Small intestine (tissue), 7 donors: Measurements from ENCODE around the gene FOS. TPM values are rescaled to one million over a fixed set of nuclear protein-coding genes. Genes with fewer than 3 reads are reported as not detected.

Experiments
- DNase-seq, 2 donors: peaks; one replicate each; pipeline versions ENCODE4 v3.0.0 to v3.0.0-alpha.2; 2013
- FAIRE-seq: peaks from 2 replicates; lab custom pipeline; 2012; peaks lifted over from hg19 to GRCh38; lab: Jason Lieb, UNC
- H3K27ac ChIP-seq, 3 donors: one replicate each; pipeline ENCODE4 v1.5.1; 2013; ENCODE audit warnings: low read length in 2 of 3, mild to moderate bottlenecking in 2 of 3, control low read depth in 1 of 3, inconsistent platforms in 1 of 3, low read depth in 1 of 3, moderate library complexity in 1 of 3
- H3K27me3 ChIP-seq, 3 donors: one replicate each; pipeline ENCODE4 v1.6.1; 2013; ENCODE audit warnings: low read length in 3 of 3, inconsistent platforms in 1 of 3; ENCODE audit not compliant: control insufficient read depth in 3 of 3, insufficient read depth in 3 of 3
- H3K36me3 ChIP-seq, 3 donors: one replicate each; pipeline ENCODE4 v1.6.1; 2013; ENCODE audit warnings: low read length in 3 of 3, inconsistent platforms in 1 of 3, low read depth in 1 of 3, mild to moderate bottlenecking in 1 of 3, moderate library complexity in 1 of 3; ENCODE audit not compliant: control insufficient read depth in 3 of 3, insufficient read depth in 2 of 3
- H3K4me1 ChIP-seq, 3 donors: one replicate each; pipeline ENCODE4 v1.6.1; 2013; ENCODE audit warnings: low read length in 2 of 3, inconsistent platforms in 1 of 3, low read depth in 1 of 3, mild to moderate bottlenecking in 1 of 3, moderate library complexity in 1 of 3; ENCODE audit not compliant: control insufficient read depth in 3 of 3, insufficient read depth in 2 of 3
- H3K4me3 ChIP-seq, 3 donors: one replicate each; pipeline ENCODE4 v1.5.1; 2013; ENCODE audit warnings: low read length in 3 of 3, control low read depth in 1 of 3, inconsistent platforms in 1 of 3, low read depth in 1 of 3, mild to moderate bottlenecking in 1 of 3, moderate library complexity in 1 of 3
- H3K9me3 ChIP-seq, 2 donors: one replicate each; pipeline ENCODE4 v1.6.1; 2013; ENCODE audit warnings: low read depth in 1 of 2, low read length in 1 of 2; ENCODE audit not compliant: control insufficient read depth in 2 of 2, insufficient read depth in 1 of 2
- WGBS, 3 donors: extraction: QIAGEN DNeasy Blood & Tissue Kit; methylation state at CpG; one replicate each; pipeline ENCODE4 v1.1.7; 2013; 5-methylcytosine and 5-hydroxymethylcytosine counted together
- polyA plus RNA-seq, 4 donors: library from polyadenylated mRNA; stranded (reverse) in 3 of 4; unstranded in 1 of 4; fragments of 200-250 nt in 3 of 4; fragments of 120-200 nt in 1 of 4; gene quantifications; one replicate each; pipeline versions ENCODE4 v1.2.1 to v1.2.3, GENCODE V29; 2013
- donor health status: healthy with polysubstance abuse.
- donor health status: control.
- donor health status: control.
- donor health status: Bipolar disorder and iron deficiency.
- donor health status: healthy.

The FOS gene
- polyA plus RNA-seq, 4 donors: 71.6 to 1,102 (median 240) TPM

DNA sequence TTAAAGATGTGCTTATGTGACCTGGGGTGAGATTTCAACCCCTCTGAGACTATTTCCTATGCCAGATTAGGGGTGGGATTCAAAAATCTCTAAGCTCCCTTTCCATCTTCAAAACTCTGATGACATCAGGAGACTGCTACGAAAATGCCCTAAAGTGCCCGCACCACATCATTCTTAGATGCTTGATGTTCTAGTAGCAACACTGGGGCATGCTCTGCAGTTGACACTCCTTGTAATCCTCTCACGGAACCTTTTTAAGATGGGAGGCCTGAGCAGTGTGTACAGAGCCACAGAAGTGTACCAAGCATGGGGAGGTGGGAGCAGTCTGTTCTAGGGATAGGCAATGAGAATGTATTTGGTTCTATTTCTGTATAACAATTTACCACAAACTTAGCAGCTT, 12.2 kb downstream of the FOS start:
- H3K9me3 ChIP-seq: no peaks in the 10 kb centered on the region
- H3K36me3 ChIP-seq: no peaks in the 10 kb centered on the region
- H3K27me3 ChIP-seq: no peaks in the 10 kb centered on the region
- H3K4me1 ChIP-seq: peaks cover 0 to 29% (median 8%) of the 10 kb centered on the region in 3 donors
- 89 to 90% (median 90%) methylated on average over 3 of the region's 3 CpGs for WGBS, 3 donors
- no peak overlapping the region for H3K4me3 ChIP-seq
- DNase-seq: no peak
- no peak overlapping the region for H3K27ac ChIP-seq
- FAIRE-seq: no peak

- H3K9me3 ChIP-seq: no peaks in the 10 kb centered on the region
- no peak overlapping the region for H3K27ac ChIP-seq
- FAIRE-seq (no peak), DNase-seq (no peak)
- no peak overlapping the region for H3K4me3 ChIP-seq
- no peaks in the 10 kb centered on the region for H3K27me3 ChIP-seq
- H3K4me1 ChIP-seq: peaks cover 0 to 26% (median 8%) of the 10 kb centered on the region in 3 donors
- no peaks in the 10 kb centered on the region for H3K36me3 ChIP-seq
- WGBS, 3 donors: 82 to 93% (median 85%) methylated on average over 5 of the region's 5 CpGs
Measured at GRCh38 chr14:75291331-75291730, 12.7 kb downstream of the FOS start.

- WGBS, 3 donors: 81 to 90% (median 86%) methylated on average over 9 of the region's 9 CpGs
- Histone ChIP-seq H3K36me3 (no peaks in the 10 kb centered on the region), H3K9me3 (no peaks in the 10 kb centered on the region), H3K4me3 (no peak overlapping the region), H3K27me3 (no peaks in the 10 kb centered on the region), H3K4me1 (peaks cover 0 to 22% (median 8%) of the 10 kb centered on the region in 3 donors), H3K27ac (no peak overlapping the region)
- no peak for DNase-seq
- FAIRE-seq: no peak
Measured at GRCh38 chr14:75292101-75292563, 13.5 kb downstream of the FOS start.

GRCh38 chr14:75292886-75293285, 14.3 kb downstream of the FOS start:
- H3K4me3 ChIP-seq: no peak overlapping the region
- FAIRE-seq (no peak), DNase-seq (no peak)
- peaks cover 0 to 22% (median 8%) of the 10 kb centered on the region in 3 donors for H3K4me1 ChIP-seq
- WGBS, 3 donors: 95 to 98% (median 97%) methylated on average over 7 of the region's 7 CpGs
- H3K36me3 ChIP-seq: no peaks in the 10 kb centered on the region
- no peaks in the 10 kb centered on the region for H3K27me3 ChIP-seq
- no peaks in the 10 kb centered on the region for H3K9me3 ChIP-seq
- H3K27ac ChIP-seq: peak overlapping the region in 2 of 3 donors; percentile 95 to 98

GRCh38 chr14:75293920-75294648, 15.5 kb downstream of the FOS start:
- peaks cover 0 to 27% (median 12%) of the 10 kb centered on the region in 3 donors for H3K4me1 ChIP-seq
- WGBS, 3 donors: 0 to 1% (median 0%) methylated on average over 45 to 59 of the region's 59 CpGs
- H3K4me3 ChIP-seq: peak overlapping the region; percentile 28 to 66 (median 58)
- peak overlapping the region; percentile 95 to 98 (median 97) for H3K27ac ChIP-seq
- no peaks in the 10 kb centered on the region for H3K27me3 ChIP-seq
- no peaks in the 10 kb centered on the region for H3K36me3 ChIP-seq
- no peaks in the 10 kb centered on the region for H3K9me3 ChIP-seq
- FAIRE-seq (no peak), DNase-seq (peak; percentile 98 to 100)

DNA sequence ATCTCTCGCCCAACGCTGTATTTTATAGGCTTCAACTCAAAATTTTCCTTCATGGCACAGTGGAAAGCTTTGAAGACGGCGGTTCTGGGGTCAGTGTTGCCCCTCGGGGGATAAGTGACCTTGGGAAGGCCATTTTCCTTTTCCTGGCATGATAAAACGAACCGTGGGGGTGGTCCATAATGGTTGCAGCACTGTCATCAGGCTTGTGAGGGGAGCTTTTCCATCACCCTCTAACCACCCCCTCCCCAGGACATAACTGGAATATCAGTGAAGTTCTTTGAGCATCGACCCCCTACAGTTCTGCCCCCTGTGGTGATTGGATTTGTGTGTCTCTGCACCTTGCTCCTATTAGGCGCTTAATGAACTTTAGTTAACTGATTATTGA, 16.0 kb downstream of the FOS start:
- WGBS, 3 donors: 1 to 2% (median 1%) methylated on average over 9 of the region's 9 CpGs
- FAIRE-seq (no peak), DNase-seq (no peak)
- peaks cover 0 to 33% (median 12%) of the 10 kb centered on the region in 3 donors for H3K4me1 ChIP-seq
- H3K36me3 ChIP-seq: no peaks in the 10 kb centered on the region
- peak overlapping the region; percentile 95 to 98 (median 97) for H3K27ac ChIP-seq
- H3K9me3 ChIP-seq: no peaks in the 10 kb centered on the region
- no peaks in the 10 kb centered on the region for H3K27me3 ChIP-seq
- peak overlapping the region; percentile 28 to 66 (median 58) for H3K4me3 ChIP-seq

DNA sequence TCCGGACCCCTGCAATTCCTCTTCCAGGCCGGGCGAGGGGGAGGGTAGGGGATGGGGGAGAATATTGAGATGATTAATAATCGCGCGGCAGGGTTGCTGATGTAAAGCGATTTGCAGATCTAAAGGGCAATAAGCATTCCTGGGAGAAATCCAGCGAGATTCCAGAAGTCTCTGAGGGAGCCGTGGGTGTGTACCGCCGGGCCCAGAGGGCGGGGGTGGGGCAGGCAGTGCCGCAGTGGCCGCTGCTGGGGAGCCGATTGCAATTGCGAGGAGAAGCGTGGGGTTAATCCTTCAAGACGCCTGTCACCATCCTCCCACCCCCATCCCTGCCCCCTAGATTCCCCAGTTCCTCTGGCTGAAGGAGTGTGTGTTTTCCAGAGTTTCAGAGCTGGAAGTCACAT, 16.4 kb downstream of the FOS start:
- H3K9me3 ChIP-seq: no peaks in the 10 kb centered on the region
- DNase-seq: peak; percentile 90
- H3K4me1 ChIP-seq: peaks cover 0 to 35% (median 12%) of the 10 kb centered on the region in 3 donors
- WGBS, 3 donors: 1 to 2% (median 2%) methylated on average over 17 to 18 of the region's 18 CpGs
- peak overlapping the region; percentile 95 to 98 (median 97) for H3K27ac ChIP-seq
- H3K27me3 ChIP-seq: no peaks in the 10 kb centered on the region
- H3K4me3 ChIP-seq: peak overlapping the region in 2 of 3 donors; percentile 58 to 66
- no peaks in the 10 kb centered on the region for H3K36me3 ChIP-seq
- FAIRE-seq: no peak

- WGBS, 3 donors: 3 to 4% (median 4%) methylated on average over 19 of the region's 19 CpGs
- Histone ChIP-seq H3K9me3 (no peaks in the 10 kb centered on the region), H3K4me1 (peaks cover 0 to 40% (median 12%) of the 10 kb centered on the region in 3 donors), H3K4me3 (peak overlapping the region in 2 of 3 donors; percentile 58 to 66), H3K27me3 (no peaks in the 10 kb centered on the region), H3K36me3 (no peaks in the 10 kb centered on the region), H3K27ac (peak overlapping the region; percentile 95 to 98 (median 97))
- DNase-seq (peak; percentile 79 to 89), FAIRE-seq (no peak)
Measured at GRCh38 chr14:75295491-75296345, 17.1 kb downstream of the FOS start.
